HG03469 (cell line): ENCODE measurements around the gene CA12.

Source experiments
- ATAC-seq: cut with Tn5 transposase; IDR thresholded peaks from one replicate; pipeline ENCODE4 v1.9.1; 2021; ENCODE audit warnings: mild to moderate bottlenecking, moderate library complexity, moderate number of reproducible peaks; ENCODE audit not compliant: unreplicated experiment

CA12 gene

GRCh38 chr15:63379492-63380150 lies 2.0 kb downstream of the CA12 start:
- ATAC-seq = no peak

- no peak for ATAC-seq
Observed at GRCh38 chr15:63378946-63379345, 2.7 kb downstream of the CA12 start.

- ATAC-seq = no peak
Observed at GRCh38 chr15:63374686-63375520, 6.7 kb downstream of the CA12 start.

GRCh38 chr15:63373866-63374548 lies 7.6 kb downstream of the CA12 start:
- ATAC-seq = no peak

- ATAC-seq = no peak
Observed at GRCh38 chr15:63373330-63373729, 8.3 kb downstream of the CA12 start.

GRCh38 chr15:63372753-63373152 lies 8.9 kb downstream of the CA12 start:
- no peak for ATAC-seq

GRCh38 chr15:63372018-63372705 lies 9.5 kb downstream of the CA12 start:
- no peak for ATAC-seq

- no peak for ATAC-seq
Observed at GRCh38 chr15:63371297-63371918, 10.2 kb downstream of the CA12 start.

- ATAC-seq = no peak
Observed at GRCh38 chr15:63370764-63371163, 10.9 kb downstream of the CA12 start.

- ATAC-seq = no peak
Observed at GRCh38 chr15:63369781-63370180, 11.9 kb downstream of the CA12 start.

- no peak for ATAC-seq
Observed at GRCh38 chr15:63369296-63369695, 12.3 kb downstream of the CA12 start.

- ATAC-seq = no peak
Observed at GRCh38 chr15:63368503-63368902, 13.1 kb downstream of the CA12 start.

- no peak for ATAC-seq
Observed at GRCh38 chr15:63367900-63368299, 13.7 kb downstream of the CA12 start.

GRCh38 chr15:63367390-63367789 lies 14.3 kb downstream of the CA12 start:
- ATAC-seq = no peak

GRCh38 chr15:63366451-63366850 lies 15.2 kb downstream of the CA12 start:
- ATAC-seq = no peak

- ATAC-seq = no peak
Observed at GRCh38 chr15:63365273-63365680, 16.4 kb downstream of the CA12 start.

- no peak for ATAC-seq
Observed at GRCh38 chr15:63364399-63365272, 17.0 kb downstream of the CA12 start.

GRCh38 chr15:63363292-63363691 lies 18.4 kb downstream of the CA12 start:
- ATAC-seq = no peak

GRCh38 chr15:63362885-63363284 lies 18.8 kb downstream of the CA12 start:
- ATAC-seq = no peak

- ATAC-seq = no peak
Observed at GRCh38 chr15:63362196-63362595, 19.4 kb downstream of the CA12 start.
